HL-60 (cell line): ENCODE data around the gene ZNF618.

Experiments
- DNase-seq, 2 experiments: peaks; one replicate each; pipeline ENCODE4 v3.0.0-alpha.2; 2010 to 2020; ENCODE audit warnings: low read depth in 1 of 2, low spot score in 1 of 2
- H3K27ac ChIP-seq: fragments of 250-450 bp; sonication (Bioruptor Pico); replicated peaks from 2 replicates; pipeline ENCODE4 v1.5.1; 2020; ENCODE audit warnings: mild to moderate bottlenecking, moderate library complexity
- H3K27me3 ChIP-seq: fragments of 250-450 bp; sonication (Bioruptor Pico); 2 replicates; pipeline ENCODE4 v1.5.1; 2021; ENCODE audit warnings: mild to moderate bottlenecking, moderate library complexity; ENCODE audit not compliant: insufficient read depth, poor library complexity, severe bottlenecking
- H3K4me3 ChIP-seq: replicated peaks from 2 replicates; pipeline ENCODE4 v1.5.1; 2011; ENCODE audit warnings: mild to moderate bottlenecking, control low read depth, low read length; ENCODE audit not compliant: insufficient read depth
- CTCF ChIP-seq: IDR thresholded peaks from one replicate; pipeline ENCODE4 v1.5.1; 2011; ENCODE audit warnings: low read length, control low read depth, inconsistent platforms; ENCODE audit not compliant: insufficient read depth
- GABPA ChIP-seq: IDR thresholded peaks from 2 replicates; pipeline ENCODE4 v1.6.1; 2012; ENCODE audit warnings: low read depth
- POLR2AphosphoS5 ChIP-seq: IDR thresholded peaks from 2 replicates; pipeline ENCODE4 v1.6.1; 2012; ENCODE audit warnings: low read depth
- REST ChIP-seq: IDR thresholded peaks from 2 replicates; pipeline ENCODE4 v1.6.1; 2012; ENCODE audit warnings: low read depth; ENCODE audit not compliant: insufficient replicate concordance
- SPI1 ChIP-seq: IDR thresholded peaks from 2 replicates; pipeline ENCODE4 v1.6.1; 2012; ENCODE audit warnings: low read depth, mild to moderate bottlenecking, borderline replicate concordance

The ZNF618 gene

GRCh38 chr9:114034661-114035062, 158.6 kb downstream of the ZNF618 start:
- no peak for DNase-seq
- H3K27ac ChIP-seq, result no peak overlapping the region

GRCh38 chr9:114035221-114035844, 159.2 kb downstream of the ZNF618 start:
- H3K27ac ChIP-seq, result no peak overlapping the region
- TF ChIP-seq REST (no peak), SPI1 (no peak), CTCF (no peak), POLR2AphosphoS5 (no peak), GABPA (no peak)

More at GRCh38 chr9:114034661-114035062, 158.6 kb downstream of the ZNF618 start:
- H3K27me3 ChIP-seq, result no peaks in the 10 kb centered on the region
- TF ChIP-seq REST (no peak), CTCF (no peak), POLR2AphosphoS5 (no peak), GABPA (no peak), SPI1 (no peak)
- H3K4me3 ChIP-seq, result no peak overlapping the region

GRCh38 chr9:114035845-114036801, 160.0 kb downstream of the ZNF618 start:
- Histone ChIP-seq H3K4me3 (no peak overlapping the region), H3K27ac (no peak overlapping the region), H3K27me3 (no peaks in the 10 kb centered on the region)
- no peak for DNase-seq
- TF ChIP-seq CTCF (no peak), GABPA (no peak), SPI1 (no peak), POLR2AphosphoS5 (no peak), REST (no peak)

More at GRCh38 chr9:114035221-114035844, 159.2 kb downstream of the ZNF618 start:
- no peak overlapping the region for H3K4me3 ChIP-seq
- no peak for DNase-seq
- H3K27me3 ChIP-seq, result no peaks in the 10 kb centered on the region
